HG02970 (cell line): Measurements from ENCODE around the gene HSF2.
A peak's percentile ranks its signal among the peaks of the same experiment; 100 is the strongest.

Source experiments
- ATAC-seq: cut with Tn5 transposase; IDR thresholded peaks from one replicate; pipeline ENCODE4 v1.9.1; 2021; ENCODE audit warnings: mild to moderate bottlenecking, moderate library complexity, moderate number of reproducible peaks; ENCODE audit not compliant: unreplicated experiment, low FRiP score

HSF2 gene, protein sequence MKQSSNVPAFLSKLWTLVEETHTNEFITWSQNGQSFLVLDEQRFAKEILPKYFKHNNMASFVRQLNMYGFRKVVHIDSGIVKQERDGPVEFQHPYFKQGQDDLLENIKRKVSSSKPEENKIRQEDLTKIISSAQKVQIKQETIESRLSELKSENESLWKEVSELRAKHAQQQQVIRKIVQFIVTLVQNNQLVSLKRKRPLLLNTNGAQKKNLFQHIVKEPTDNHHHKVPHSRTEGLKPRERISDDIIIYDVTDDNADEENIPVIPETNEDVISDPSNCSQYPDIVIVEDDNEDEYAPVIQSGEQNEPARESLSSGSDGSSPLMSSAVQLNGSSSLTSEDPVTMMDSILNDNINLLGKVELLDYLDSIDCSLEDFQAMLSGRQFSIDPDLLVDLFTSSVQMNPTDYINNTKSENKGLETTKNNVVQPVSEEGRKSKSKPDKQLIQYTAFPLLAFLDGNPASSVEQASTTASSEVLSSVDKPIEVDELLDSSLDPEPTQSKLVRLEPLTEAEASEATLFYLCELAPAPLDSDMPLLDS

GRCh38 chr6:122399348-122400120 lies at the start of gene HSF2:
Gene HSF2, plus strand, starts transcription at chr6:122399652. Its CDS starts 86 bp downstream, at chr6:122399738.
- peak; percentile 100 for ATAC-seq

DNA sequence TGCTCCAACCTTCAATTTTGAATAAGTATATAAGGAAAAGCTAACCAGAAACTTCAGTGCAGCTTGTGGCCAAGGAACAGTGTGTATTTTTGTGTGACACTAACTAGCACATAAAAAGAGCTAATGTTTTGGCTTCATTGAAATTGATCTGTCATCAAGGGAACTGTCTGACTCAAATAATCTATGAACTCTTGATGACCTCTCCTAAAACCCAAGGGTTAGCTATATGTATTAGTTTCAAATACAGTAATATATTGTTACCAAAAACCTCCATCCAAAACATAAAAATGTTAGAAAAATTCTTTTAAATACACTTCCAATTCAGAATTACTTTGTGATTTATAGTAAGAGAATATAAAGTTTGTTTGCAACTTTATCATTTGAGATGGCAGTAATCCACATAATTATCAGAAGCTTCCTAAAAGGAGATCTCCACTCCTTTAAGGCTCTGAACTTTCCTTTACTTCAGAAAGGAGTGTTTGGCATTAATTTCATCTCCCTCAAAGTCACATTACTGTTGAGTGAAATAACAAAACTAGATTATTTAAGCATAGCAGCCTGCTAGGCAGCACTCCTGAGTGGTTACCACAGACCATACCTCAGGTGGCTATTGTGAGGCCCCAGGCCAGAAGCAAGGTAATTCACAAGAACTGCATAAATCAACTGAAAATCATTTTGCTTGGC lies 46.3 kb upstream of the HSF2 start:
- ATAC-seq, result no peak

GRCh38 chr6:122360809-122361208 lies 38.6 kb upstream of the HSF2 start:
- ATAC-seq, result no peak

- no peak for ATAC-seq
Measured at GRCh38 chr6:122361314-122361979, 38.0 kb upstream of the HSF2 start.

GRCh38 chr6:122363769-122364483 lies 35.5 kb upstream of the HSF2 start:
- no peak for ATAC-seq

- no peak for ATAC-seq
Measured at GRCh38 chr6:122365775-122366403, 33.6 kb upstream of the HSF2 start.

- ATAC-seq, result no peak
Measured at GRCh38 chr6:122367171-122367570, 32.3 kb upstream of the HSF2 start.

DNA sequence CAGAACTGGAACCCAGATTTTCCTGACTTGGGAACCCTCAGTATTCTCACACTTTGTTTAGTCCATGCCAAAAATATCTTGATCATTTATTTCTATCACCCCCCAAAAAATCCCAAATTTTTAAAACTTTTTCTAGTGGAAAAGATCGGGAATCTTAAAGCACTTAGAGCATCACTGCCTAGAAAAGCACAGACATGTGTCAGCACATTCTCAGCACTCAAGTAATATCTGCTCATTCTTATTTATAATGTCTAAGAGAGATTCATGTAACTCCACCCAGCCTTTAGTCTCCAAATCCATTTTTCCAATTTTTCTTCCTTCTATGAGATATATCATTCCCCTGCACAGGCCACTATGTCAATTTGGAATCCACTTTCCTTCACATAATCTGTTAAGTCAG lies 29.9 kb upstream of the HSF2 start:
- ATAC-seq, result no peak

GRCh38 chr6:122372647-122373046 lies 26.8 kb upstream of the HSF2 start:
- ATAC-seq, result no peak

DNA sequence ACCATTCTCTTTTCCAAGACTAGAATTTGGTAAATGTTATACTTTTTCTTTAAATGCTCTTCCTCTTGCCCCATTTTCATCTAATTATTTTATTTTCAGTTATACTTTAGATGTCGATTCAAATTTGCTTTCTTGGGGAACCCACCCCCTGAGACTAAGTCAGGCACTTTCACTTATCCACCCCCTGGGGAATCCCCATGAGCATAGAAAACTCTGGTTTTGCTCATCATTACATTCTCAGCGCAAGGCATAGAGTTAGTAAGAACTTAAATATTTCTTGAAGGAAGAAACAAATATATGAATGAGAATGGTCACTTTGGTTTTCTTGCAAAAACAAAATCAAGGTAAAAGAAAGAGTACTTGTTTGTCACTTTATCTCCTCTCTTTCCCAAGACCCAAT lies 25.1 kb upstream of the HSF2 start:
- no peak for ATAC-seq

DNA sequence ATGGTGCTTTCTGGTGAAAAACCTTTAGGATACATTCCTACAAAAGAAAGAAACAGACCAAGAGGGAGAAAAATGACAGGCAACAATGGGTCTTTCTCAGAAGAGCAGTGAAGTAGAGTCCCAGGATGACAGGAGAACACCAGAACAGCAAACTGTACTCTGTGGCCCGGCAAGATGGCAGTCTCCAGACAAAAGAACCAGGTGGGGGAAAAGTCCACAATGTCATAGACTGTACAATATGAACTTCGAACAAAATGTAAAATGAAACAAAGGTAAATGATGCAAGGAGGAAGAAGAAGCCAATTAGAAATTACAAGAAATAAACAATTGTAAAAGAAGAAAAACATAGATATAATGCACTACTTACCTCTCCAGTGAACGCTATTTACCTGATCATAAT lies 23.2 kb upstream of the HSF2 start:
- ATAC-seq, result no peak

- peak; percentile 99 for ATAC-seq
Measured at GRCh38 chr6:122381494-122382265, 17.8 kb upstream of the HSF2 start.

- ATAC-seq, result no peak
Measured at GRCh38 chr6:122385857-122386612, 13.4 kb upstream of the HSF2 start.

GRCh38 chr6:122388945-122389344 lies 10.5 kb upstream of the HSF2 start:
- no peak for ATAC-seq

DNA sequence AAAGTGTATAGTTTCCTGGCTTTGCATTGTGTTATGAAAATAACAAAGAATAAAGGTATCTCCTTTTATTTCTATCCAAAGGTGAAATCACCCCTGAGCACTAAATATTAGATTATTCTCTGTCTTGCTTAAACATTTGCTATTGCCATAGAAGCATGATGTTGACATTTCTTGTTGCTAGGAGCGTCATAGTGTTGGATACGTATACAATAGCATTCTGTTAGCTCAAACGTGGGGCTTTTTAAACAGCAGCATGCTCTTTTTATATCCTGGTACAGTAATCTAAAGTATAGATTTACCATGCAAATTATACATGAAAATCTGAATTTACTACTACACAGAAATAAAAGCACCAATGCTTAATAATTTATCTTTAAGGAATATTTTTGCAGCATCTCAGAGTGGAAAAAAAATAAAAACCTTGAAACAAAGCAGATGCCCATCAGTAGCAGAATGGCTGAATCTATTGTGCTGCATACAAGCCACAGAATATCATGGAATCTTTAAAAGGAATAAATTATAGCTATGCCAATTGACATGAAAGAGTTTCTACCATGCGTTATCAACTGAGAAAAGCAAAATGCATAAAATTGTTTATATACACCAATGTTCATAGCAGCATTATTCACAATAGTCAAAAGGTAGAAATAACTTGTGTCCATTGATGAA lies 9.6 kb upstream of the HSF2 start:
- ATAC-seq, result no peak

GRCh38 chr6:122392564-122393350 lies 6.7 kb upstream of the HSF2 start:
- no peak for ATAC-seq
